ENCODE data around the gene PROCA1. TPM values are rescaled to one million over a fixed set of nuclear protein-coding genes. Genes with fewer than 3 reads are reported as not detected.
A peak's percentile ranks its signal among the peaks of the same experiment; 100 is the strongest.

The PROCA1 gene
- total and polyA plus RNA-seq, 2 donors from 2014 or later, result 3.4 to 3.5 TPM

- peak overlapping the region; percentile 87 to 95 (median 87) for H3K9ac ChIP-seq (ENCODE audit: low read length in 3 of 3)
- no peak for TF ChIP-seq CTCF (IDR thresholded peaks at IDR 0.05; ENCODE audit: borderline replicate concordance, extremely low read depth, insufficient read depth)
- no peaks in the 10 kb centered on the region for H3K27me3 ChIP-seq (ENCODE audit: control insufficient read depth, insufficient read depth, low read length)
- H3K9me3 ChIP-seq (ENCODE audit: control insufficient read depth in 2 of 3, insufficient read depth in 1 of 3, low read length in 3 of 3), result no peaks in the 10 kb centered on the region
- FAIRE-seq, result no peak
- H3K36me3 ChIP-seq (ENCODE audit: control insufficient read depth in 2 of 3, insufficient read depth in 3 of 3, low read length in 3 of 3), result peaks cover 8 to 27% (median 16%) of the 10 kb centered on the region in 3 donors
- peak overlapping the region; percentile 92 to 93 for H3K27ac ChIP-seq (ENCODE audit: low read depth in 2 of 2, low read length in 2 of 2)
- no peak for DNase-seq
- intact Hi-C loops (cut with DNase I), result no loop called here
- peaks cover 6 to 43% (median 18%) of the 10 kb centered on the region in 3 donors for H3K4me1 ChIP-seq (ENCODE audit: control insufficient read depth in 2 of 3, insufficient read depth in 2 of 3, low read depth in 1 of 3, low read length in 3 of 3)
- peak overlapping the region; percentile 92 to 99 (median 96) for H3K4me3 ChIP-seq (ENCODE audit: low read length in 3 of 3)
Observed at GRCh38 chr17:28720247-28720996, 8.7 kb upstream of the PROCA1 start.

- H3K9me3 ChIP-seq (ENCODE audit: control insufficient read depth in 2 of 3, insufficient read depth in 1 of 3, low read length in 3 of 3), result no peaks in the 10 kb centered on the region
- peaks cover 6 to 37% (median 18%) of the 10 kb centered on the region in 3 donors for H3K4me1 ChIP-seq (ENCODE audit: control insufficient read depth in 2 of 3, insufficient read depth in 2 of 3, low read depth in 1 of 3, low read length in 3 of 3)
- peak overlapping the region; percentile 70 to 99 (median 73) for H3K4me3 ChIP-seq (ENCODE audit: low read length in 3 of 3)
- DNase-seq (peak in 1 of 5 donors; percentile 20), FAIRE-seq (no peak)
- no peaks in the 10 kb centered on the region for H3K27me3 ChIP-seq (ENCODE audit: control insufficient read depth, insufficient read depth, low read length)
- intact Hi-C loops (cut with DNase I), result no loop called here
- peaks cover 8 to 32% (median 21%) of the 10 kb centered on the region in 3 donors for H3K36me3 ChIP-seq (ENCODE audit: control insufficient read depth in 2 of 3, insufficient read depth in 3 of 3, low read length in 3 of 3)
- H3K27ac ChIP-seq (ENCODE audit: low read depth in 2 of 2, low read length in 2 of 2), result peak overlapping the region; percentile 91 to 93
- H3K9ac ChIP-seq (ENCODE audit: low read length in 3 of 3), result peak overlapping the region; percentile 71 to 95 (median 85)
- TF ChIP-seq CTCF (IDR thresholded peaks at IDR 0.05; ENCODE audit: borderline replicate concordance, extremely low read depth, insufficient read depth), result no peak
Observed at GRCh38 chr17:28719021-28719433, 7.3 kb upstream of the PROCA1 start.

- Histone ChIP-seq H3K27me3 (ENCODE audit: control insufficient read depth, insufficient read depth, low read length) (no peaks in the 10 kb centered on the region), H3K4me3 (ENCODE audit: low read length in 3 of 3) (peak overlapping the region; percentile 66 to 73 (median 70)), H3K9ac (ENCODE audit: low read length in 3 of 3) (peak overlapping the region; percentile 27 to 69 (median 30)), H3K27ac (ENCODE audit: low read depth in 2 of 2, low read length in 2 of 2) (peak overlapping the region; percentile 81 to 91), H3K4me1 (ENCODE audit: control insufficient read depth in 2 of 3, insufficient read depth in 2 of 3, low read depth in 1 of 3, low read length in 3 of 3) (peaks cover 6 to 37% (median 18%) of the 10 kb centered on the region in 3 donors), H3K36me3 (ENCODE audit: control insufficient read depth in 2 of 3, insufficient read depth in 3 of 3, low read length in 3 of 3) (peaks cover 6 to 29% (median 20%) of the 10 kb centered on the region in 3 donors), H3K9me3 (ENCODE audit: control insufficient read depth in 2 of 3, insufficient read depth in 1 of 3, low read length in 3 of 3) (no peaks in the 10 kb centered on the region)
- intact Hi-C loops (cut with DNase I), result no loop called here
- FAIRE-seq, result no peak
- DNase-seq, result peak in 3 of 5 donors; percentile 78 to 90 (median 89)
- TF ChIP-seq CTCF (IDR thresholded peaks at IDR 0.05; ENCODE audit: borderline replicate concordance, extremely low read depth, insufficient read depth), result no peak
Observed at GRCh38 chr17:28718333-28719020, 6.8 kb upstream of the PROCA1 start.
